Activated CD4-positive, alpha-beta T cell treated with anti-CD3 and anti-CD28 coated beads, Interleukin-2, amount 50 U/mL, for 48 hours (primary cell): ENCODE results near the gene OR10T2.
"Not testable (repeated sequence)": the region's sequence is repeated elsewhere in the genome, so short reads cannot be mapped to it uniquely, and the experiment has no call there.

Source experiments
- DNase-seq, 2 experiments: peaks; one replicate each; pipeline ENCODE4 v3.0.0-alpha.2; 2020

The OR10T2 gene

GRCh38 chr1:158355773-158356285 lies 43.4 kb downstream of the OR10T2 start:
- DNase-seq: no peak

- no peak for DNase-seq
Measured at GRCh38 chr1:158354255-158354654, 45.0 kb downstream of the OR10T2 start.

- no peak for DNase-seq
Measured at GRCh38 chr1:158353303-158354075, 45.8 kb downstream of the OR10T2 start, which contains the start of gene CD1E. CD1E (plus strand) TSS chr1:158353894; CDS start chr1:158353989, 95 bp downstream.

GRCh38 chr1:158348946-158349345 lies 50.3 kb downstream of the OR10T2 start:
- DNase-seq: not testable (repeated sequence)
